GM12875 (cell line): ENCODE results near the gene ABCC6.
"Not testable (repeated sequence)": the region's sequence is repeated elsewhere in the genome, so short reads cannot be mapped to it uniquely, and the experiment has no call there.

Experiments used
- H3K4me3 ChIP-seq: one replicate; pipeline ENCODE4 v1.5.1; 2011; ENCODE audit warnings: low read depth, low read length, control low read depth
- TF ChIP-seq, protein P1 (sequence below): IDR thresholded peaks from 2 replicates; pipeline ENCODE4 v1.5.1; 2011; ENCODE audit warnings: low read depth, mild to moderate bottlenecking, control low read depth, inconsistent platforms, low read length, moderate library complexity, borderline replicate concordance; ENCODE audit not compliant: insufficient read depth

The ABCC6 gene

DNA sequence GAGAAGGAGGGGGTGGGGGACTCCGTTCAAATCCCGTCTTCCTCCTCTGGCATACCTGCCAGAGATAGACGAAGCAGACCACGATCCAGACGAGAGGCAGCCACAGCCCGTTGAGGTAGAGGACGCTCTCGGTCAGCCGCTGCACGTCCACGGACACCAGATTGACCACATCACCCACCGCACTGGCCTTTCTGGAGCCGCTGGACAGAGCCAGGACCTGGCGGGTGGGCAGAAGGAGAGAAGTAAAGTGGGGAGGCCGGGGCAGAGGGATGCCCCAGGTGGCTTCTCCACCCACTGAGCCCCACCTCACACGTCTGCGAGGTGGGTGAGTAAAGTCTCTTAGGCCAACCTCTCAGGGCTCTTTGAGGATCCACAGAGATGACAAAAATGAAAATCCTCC, 25.3 kb downstream of the ABCC6 start:
- TF ChIP-seq, protein P1, sequence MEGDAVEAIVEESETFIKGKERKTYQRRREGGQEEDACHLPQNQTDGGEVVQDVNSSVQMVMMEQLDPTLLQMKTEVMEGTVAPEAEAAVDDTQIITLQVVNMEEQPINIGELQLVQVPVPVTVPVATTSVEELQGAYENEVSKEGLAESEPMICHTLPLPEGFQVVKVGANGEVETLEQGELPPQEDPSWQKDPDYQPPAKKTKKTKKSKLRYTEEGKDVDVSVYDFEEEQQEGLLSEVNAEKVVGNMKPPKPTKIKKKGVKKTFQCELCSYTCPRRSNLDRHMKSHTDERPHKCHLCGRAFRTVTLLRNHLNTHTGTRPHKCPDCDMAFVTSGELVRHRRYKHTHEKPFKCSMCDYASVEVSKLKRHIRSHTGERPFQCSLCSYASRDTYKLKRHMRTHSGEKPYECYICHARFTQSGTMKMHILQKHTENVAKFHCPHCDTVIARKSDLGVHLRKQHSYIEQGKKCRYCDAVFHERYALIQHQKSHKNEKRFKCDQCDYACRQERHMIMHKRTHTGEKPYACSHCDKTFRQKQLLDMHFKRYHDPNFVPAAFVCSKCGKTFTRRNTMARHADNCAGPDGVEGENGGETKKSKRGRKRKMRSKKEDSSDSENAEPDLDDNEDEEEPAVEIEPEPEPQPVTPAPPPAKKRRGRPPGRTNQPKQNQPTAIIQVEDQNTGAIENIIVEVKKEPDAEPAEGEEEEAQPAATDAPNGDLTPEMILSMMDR = no peak
- no peak overlapping the region for H3K4me3 ChIP-seq

DNA sequence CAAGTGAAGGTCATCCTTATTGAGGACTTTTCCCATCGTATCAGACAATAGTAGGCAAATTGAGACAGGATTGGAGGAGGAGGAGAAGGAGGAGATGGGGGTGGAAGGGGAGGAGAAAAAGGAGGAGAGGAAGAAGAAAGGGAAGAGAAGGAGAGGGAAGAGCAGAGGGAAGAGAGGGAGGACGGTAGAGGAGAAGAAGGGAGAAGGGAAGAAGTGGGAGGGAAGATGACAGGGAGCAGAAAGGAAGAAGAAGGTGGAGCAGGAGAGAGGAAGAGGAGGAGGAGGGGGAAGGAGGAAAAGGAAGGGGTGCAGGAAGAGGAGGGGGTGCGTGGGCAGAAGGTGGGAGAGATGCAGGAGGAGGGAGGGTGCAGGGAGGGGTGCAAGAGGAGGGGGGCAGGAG, 26.0 kb downstream of the ABCC6 start:
- TF ChIP-seq, protein P1 = no peak
- H3K4me3 ChIP-seq = no peak overlapping the region

DNA sequence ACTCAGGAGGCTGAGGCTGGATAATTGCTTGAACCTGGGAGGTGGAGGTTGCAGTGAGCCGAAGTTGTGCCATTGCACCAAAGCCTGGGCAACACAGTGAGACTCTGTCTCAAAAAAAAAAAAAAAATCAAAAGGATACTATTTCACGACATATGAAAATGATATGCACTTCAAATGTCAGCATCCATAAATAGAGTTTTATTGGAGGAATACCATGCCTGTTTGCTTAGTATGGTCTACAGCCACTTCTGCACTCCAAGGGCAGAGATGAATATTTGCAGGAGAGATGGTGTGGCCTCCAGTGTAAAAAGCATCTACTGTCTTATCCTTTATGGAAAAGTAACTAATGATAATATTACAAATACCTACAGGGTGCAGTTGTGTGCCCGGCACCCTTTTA, 27.2 kb downstream of the ABCC6 start:
- H3K4me3 ChIP-seq = no peak overlapping the region
- TF ChIP-seq, protein P1 = no peak

DNA sequence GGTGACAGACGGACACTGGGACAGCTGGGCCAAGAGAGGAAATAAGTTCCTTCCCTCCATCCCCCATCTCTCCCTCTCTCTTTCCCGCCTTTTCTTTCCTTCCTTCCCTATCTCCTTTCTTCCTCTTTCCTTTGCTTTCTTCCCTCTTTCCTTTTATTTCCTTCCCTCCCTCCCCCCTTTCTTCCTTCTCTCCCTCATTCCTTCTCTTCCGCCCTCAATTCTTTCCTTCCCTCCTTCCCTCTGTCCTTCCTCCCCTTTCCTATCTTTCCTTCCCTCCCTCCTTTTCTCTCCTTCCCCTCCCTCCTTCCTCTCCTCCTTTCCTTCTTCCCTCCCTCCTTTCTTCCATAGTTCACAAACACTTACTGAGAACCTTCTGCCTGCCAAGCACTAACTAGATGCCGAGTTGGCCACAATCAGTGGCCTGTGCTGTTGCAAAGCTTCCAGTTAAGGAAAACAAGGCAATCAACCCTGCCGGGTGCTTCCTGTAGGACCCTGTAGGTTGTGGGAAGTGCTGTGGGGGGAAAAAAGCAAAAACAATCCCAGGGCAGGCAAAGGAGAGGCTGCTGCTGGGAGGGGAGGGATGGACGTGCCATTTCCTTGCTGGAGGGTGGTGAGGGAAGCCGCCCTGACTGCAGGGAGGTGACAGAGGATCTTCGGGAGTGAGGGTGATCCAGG, 31.7 kb downstream of the ABCC6 start:
- TF ChIP-seq, protein P1 = no peak

DNA sequence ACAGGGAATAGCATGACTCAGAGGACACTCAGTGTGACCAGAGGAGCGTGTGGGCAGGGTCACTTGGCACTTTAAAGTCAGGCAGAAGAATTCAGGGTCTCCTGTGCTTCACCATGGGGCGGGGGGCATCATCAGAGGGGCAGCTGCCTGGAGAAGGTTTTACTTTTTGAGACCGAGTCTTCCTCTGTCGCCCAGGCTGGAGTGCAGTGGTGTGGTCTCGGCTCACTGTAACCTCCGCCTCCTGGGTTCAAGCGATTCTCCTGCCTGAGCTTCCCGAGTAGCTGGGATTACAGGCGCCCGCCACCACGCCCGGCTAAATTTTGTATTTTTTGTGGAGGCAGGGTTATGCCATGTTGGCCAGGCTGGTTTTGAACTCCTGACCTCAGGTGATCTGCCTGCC, 32.3 kb downstream of the ABCC6 start:
- not testable (repeated sequence) for H3K4me3 ChIP-seq

More for the DNA sequence above, 31.7 kb downstream of the ABCC6 start:
- no peak overlapping the region for H3K4me3 ChIP-seq

DNA sequence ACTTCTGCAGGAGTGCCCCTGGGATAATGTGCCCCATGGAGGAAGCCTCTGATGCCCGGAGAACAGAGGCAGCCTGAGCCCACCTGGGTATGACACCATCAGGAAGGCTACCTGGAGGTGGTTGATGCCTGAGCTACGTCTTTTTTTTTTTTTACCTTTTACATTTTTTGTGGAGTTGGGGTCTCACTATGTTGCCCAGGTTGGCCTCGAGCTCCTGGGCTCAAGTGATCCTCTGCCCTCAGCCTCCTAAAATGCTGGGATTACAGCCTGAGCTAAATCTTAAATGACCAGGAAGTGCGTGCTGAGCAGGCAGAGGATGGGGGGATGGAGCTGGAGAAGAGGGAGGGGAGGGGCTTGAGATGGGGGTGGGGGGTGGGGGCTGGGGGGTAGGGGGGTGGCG, 32.7 kb downstream of the ABCC6 start:
- TF ChIP-seq, protein P1 = no peak
- no peak overlapping the region for H3K4me3 ChIP-seq

DNA sequence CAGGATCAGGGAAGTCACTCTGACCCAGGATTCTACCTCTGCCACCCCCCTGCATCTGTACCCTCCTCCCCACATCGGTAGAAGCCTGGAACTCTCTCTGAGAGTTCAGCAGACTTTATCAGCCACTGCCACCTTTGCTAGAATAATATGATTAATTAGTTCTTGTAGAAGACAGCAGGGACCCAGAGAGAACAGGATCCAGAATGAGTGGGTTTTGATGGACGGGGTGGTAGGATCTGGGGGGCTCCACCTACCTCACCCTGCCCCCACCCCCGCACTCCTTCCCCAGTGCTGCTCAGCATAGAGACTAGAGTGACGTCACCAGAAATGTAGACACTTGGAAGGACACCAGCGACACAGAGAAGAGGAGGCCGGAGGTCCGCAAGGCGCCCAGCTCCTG, 33.5 kb downstream of the ABCC6 start:
- H3K4me3 ChIP-seq = no peak overlapping the region
- TF ChIP-seq, protein P1 = no peak
